IPS-15b (cell line): ENCODE data around the gene FTO.

Experiments used
- H3K27me3 ChIP-seq: one replicate; pipeline ENCODE4 v1.6.1; 2013; ENCODE audit warnings: low read length; ENCODE audit not compliant: control insufficient read depth, insufficient read depth
- H3K36me3 ChIP-seq: one replicate; pipeline ENCODE4 v1.6.1; 2013; ENCODE audit warnings: low read length; ENCODE audit not compliant: control insufficient read depth, insufficient read depth
- H3K4me1 ChIP-seq: one replicate; pipeline ENCODE4 v1.6.1; 2013; ENCODE audit warnings: mild to moderate bottlenecking, low read length; ENCODE audit not compliant: control insufficient read depth, insufficient read depth
- H3K4me3 ChIP-seq: one replicate; pipeline ENCODE4 v1.5.1; 2013; ENCODE audit warnings: low read depth, low read length
- H3K9ac ChIP-seq: one replicate; pipeline ENCODE4 v1.6.1; 2013; ENCODE audit warnings: low read depth, mild to moderate bottlenecking, low read length
- H3K9me3 ChIP-seq: one replicate; pipeline ENCODE4 v1.6.1; 2013; ENCODE audit warnings: mild to moderate bottlenecking, low read length; ENCODE audit not compliant: control insufficient read depth, insufficient read depth

FTO gene

GRCh38 chr16:53988136-53988535 is 284.2 kb downstream of the FTO start:
- H3K4me1 ChIP-seq = peaks cover 10% of the 10 kb centered on the region
- no peaks in the 10 kb centered on the region for H3K27me3 ChIP-seq
- no peaks in the 10 kb centered on the region for H3K36me3 ChIP-seq
- no peak overlapping the region for H3K9ac ChIP-seq
- no peak overlapping the region for H3K4me3 ChIP-seq
- no peaks in the 10 kb centered on the region for H3K9me3 ChIP-seq

DNA sequence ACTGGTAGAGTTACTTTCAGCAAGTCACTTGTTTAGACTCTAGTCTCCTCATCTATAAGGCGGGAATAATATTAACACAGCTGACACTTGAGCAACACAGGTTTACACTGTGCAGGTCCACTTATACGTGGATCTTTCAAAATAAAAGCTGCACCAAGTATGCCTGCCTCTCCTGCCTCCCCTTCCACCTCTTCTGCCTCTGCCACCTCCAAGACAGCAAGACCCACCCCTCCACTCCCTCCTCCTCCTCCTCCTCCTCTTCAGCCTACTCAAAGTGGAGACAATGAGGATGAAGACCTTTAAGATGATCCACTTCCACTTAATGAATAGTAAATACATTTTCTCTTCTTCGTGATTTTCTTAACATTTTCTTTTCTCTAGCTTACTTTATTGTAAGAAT is 285.6 kb downstream of the FTO start:
- H3K4me3 ChIP-seq = no peak overlapping the region
- H3K9ac ChIP-seq = no peak overlapping the region
- H3K9me3 ChIP-seq = no peaks in the 10 kb centered on the region
- H3K27me3 ChIP-seq = no peaks in the 10 kb centered on the region
- no peaks in the 10 kb centered on the region for H3K36me3 ChIP-seq
- peaks cover 10% of the 10 kb centered on the region for H3K4me1 ChIP-seq

DNA sequence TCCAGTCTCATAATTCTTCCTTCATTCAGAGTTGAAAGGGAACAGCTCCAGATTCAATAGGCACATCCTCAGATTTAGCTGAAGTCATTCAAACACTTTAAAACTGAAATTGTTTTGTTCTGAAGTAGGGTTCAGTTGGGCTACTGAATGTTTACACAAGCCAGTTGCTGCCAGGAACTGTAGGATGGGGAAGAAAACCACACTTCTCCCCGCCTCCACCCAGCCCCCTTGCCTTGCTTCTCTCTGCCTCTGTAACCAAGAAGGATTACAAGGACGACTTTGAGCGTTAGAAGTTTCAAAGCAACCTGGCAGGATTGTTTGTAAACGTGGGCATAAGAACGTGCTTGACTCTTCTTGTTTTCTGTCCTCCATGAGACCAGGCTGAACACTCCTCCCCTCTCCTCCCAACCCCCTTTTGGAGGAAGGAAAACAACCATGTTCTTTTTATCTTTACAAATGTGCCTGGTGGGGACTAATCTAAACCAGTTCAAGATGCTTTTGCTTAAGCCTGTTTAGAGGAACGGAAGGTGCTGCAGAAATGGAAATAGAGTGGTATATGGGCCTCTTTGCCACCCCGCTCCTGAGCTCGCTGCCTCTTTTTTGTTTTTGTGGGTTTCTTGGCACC is 287.9 kb downstream of the FTO start:
- H3K4me3 ChIP-seq = no peak overlapping the region
- no peaks in the 10 kb centered on the region for H3K27me3 ChIP-seq
- no peaks in the 10 kb centered on the region for H3K9me3 ChIP-seq
- H3K36me3 ChIP-seq = no peaks in the 10 kb centered on the region
- H3K4me1 ChIP-seq = peaks cover 10% of the 10 kb centered on the region
- no peak overlapping the region for H3K9ac ChIP-seq

- H3K9me3 ChIP-seq = no peaks in the 10 kb centered on the region
- no peak overlapping the region for H3K9ac ChIP-seq
- peaks cover 10% of the 10 kb centered on the region for H3K4me1 ChIP-seq
- H3K36me3 ChIP-seq = no peaks in the 10 kb centered on the region
- no peaks in the 10 kb centered on the region for H3K27me3 ChIP-seq
- H3K4me3 ChIP-seq = no peak overlapping the region
Measured at GRCh38 chr16:53995378-53995777, 291.4 kb downstream of the FTO start.

DNA sequence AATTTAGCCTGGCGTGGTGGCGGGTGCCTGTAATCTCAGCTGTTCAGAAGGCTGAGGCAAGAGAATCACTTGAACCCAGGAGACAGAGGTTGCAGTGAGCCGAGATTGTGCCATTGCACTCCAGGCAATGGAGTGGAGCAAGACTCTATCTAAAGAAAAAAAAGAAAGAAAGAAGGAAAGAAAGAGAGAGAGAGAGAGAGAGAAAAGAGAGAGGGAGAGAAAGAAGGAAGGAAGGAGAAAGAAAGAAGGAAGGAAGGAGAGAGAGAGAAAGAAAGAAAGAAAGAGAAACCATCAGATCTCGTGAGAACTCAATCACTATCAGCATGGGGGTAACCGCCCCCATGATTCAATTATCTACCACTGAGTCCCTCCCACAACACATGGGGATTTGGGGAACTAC is 293.0 kb downstream of the FTO start:
- no peaks in the 10 kb centered on the region for H3K9me3 ChIP-seq
- no peaks in the 10 kb centered on the region for H3K36me3 ChIP-seq
- no peak overlapping the region for H3K4me3 ChIP-seq
- no peaks in the 10 kb centered on the region for H3K27me3 ChIP-seq
- H3K4me1 ChIP-seq = peaks cover 4% of the 10 kb centered on the region
- H3K9ac ChIP-seq = no peak overlapping the region

- Histone ChIP-seq H3K27me3 (no peaks in the 10 kb centered on the region), H3K4me3 (no peak overlapping the region), H3K36me3 (no peaks in the 10 kb centered on the region), H3K4me1 (no peaks in the 10 kb centered on the region), H3K9me3 (no peaks in the 10 kb centered on the region), H3K9ac (no peak overlapping the region)
Measured at GRCh38 chr16:53998024-53998810, 294.3 kb downstream of the FTO start.

- H3K9ac ChIP-seq = no peak overlapping the region
- H3K4me3 ChIP-seq = no peak overlapping the region
- H3K27me3 ChIP-seq = no peaks in the 10 kb centered on the region
- no peaks in the 10 kb centered on the region for H3K9me3 ChIP-seq
- H3K36me3 ChIP-seq = no peaks in the 10 kb centered on the region
- H3K4me1 ChIP-seq = no peaks in the 10 kb centered on the region
Measured at GRCh38 chr16:53998966-53999522, 295.1 kb downstream of the FTO start.

GRCh38 chr16:53999841-54000240 is 295.9 kb downstream of the FTO start:
- H3K9ac ChIP-seq = no peak overlapping the region
- no peaks in the 10 kb centered on the region for H3K9me3 ChIP-seq
- no peak overlapping the region for H3K4me3 ChIP-seq
- H3K36me3 ChIP-seq = no peaks in the 10 kb centered on the region
- H3K4me1 ChIP-seq = no peaks in the 10 kb centered on the region
- H3K27me3 ChIP-seq = no peaks in the 10 kb centered on the region

- Histone ChIP-seq H3K36me3 (no peaks in the 10 kb centered on the region), H3K4me3 (no peak overlapping the region), H3K9me3 (no peaks in the 10 kb centered on the region), H3K9ac (no peak overlapping the region), H3K27me3 (no peaks in the 10 kb centered on the region), H3K4me1 (no peaks in the 10 kb centered on the region)
Measured at GRCh38 chr16:54000361-54000760, 296.4 kb downstream of the FTO start.

GRCh38 chr16:54006693-54007092 is 302.7 kb downstream of the FTO start:
- H3K4me1 ChIP-seq = no peaks in the 10 kb centered on the region
- H3K4me3 ChIP-seq = no peak overlapping the region
- H3K9me3 ChIP-seq = no peaks in the 10 kb centered on the region
- H3K27me3 ChIP-seq = no peaks in the 10 kb centered on the region
- H3K36me3 ChIP-seq = no peaks in the 10 kb centered on the region
- H3K9ac ChIP-seq = no peak overlapping the region

DNA sequence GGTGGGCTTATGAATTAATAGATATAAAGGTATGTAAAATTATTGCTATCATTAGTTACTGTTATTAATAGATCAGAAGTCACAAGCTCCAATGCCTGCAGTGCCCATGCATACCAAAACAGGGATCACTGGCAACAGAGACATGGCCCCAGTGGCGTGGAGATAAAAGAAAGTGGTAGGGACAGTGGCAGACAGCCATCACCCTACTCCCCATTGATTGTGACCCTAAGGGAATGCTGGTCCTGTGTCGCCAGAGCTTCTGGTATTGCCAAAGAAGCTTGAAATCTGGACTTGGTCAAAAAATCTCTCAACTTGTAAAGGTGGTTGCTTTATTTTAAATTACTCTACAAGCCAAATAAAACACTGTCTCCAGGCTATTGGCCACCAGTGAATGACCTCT is 303.5 kb downstream of the FTO start:
- no peaks in the 10 kb centered on the region for H3K9me3 ChIP-seq

More for the DNA sequence above, 303.5 kb downstream of the FTO start:
- Histone ChIP-seq H3K27me3 (no peaks in the 10 kb centered on the region), H3K4me1 (no peaks in the 10 kb centered on the region), H3K4me3 (no peak overlapping the region), H3K36me3 (no peaks in the 10 kb centered on the region), H3K9ac (no peak overlapping the region)
